Measurements from ENCODE around the gene HSPE1.

DNA sequence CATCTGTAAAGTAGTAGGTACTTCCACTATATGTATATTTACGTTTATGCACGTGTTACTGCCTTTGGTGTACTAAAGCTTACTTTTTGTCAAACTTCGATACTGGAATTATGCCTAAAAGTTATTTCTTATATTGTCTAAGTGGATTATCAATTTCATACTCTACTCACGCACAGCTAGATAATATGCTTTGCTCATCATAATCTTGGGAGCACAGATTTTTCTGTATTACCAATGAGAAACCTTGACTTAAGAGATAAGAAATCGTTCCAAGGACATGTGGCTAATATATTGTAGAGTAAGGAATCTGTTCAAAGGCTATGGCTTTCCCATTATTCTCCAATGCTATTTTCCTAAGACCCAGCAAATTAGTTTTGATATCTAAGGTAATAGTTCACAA is 6.5 kb downstream of the HSPE1 start:
- TF ChIP-seq, protein P1, sequence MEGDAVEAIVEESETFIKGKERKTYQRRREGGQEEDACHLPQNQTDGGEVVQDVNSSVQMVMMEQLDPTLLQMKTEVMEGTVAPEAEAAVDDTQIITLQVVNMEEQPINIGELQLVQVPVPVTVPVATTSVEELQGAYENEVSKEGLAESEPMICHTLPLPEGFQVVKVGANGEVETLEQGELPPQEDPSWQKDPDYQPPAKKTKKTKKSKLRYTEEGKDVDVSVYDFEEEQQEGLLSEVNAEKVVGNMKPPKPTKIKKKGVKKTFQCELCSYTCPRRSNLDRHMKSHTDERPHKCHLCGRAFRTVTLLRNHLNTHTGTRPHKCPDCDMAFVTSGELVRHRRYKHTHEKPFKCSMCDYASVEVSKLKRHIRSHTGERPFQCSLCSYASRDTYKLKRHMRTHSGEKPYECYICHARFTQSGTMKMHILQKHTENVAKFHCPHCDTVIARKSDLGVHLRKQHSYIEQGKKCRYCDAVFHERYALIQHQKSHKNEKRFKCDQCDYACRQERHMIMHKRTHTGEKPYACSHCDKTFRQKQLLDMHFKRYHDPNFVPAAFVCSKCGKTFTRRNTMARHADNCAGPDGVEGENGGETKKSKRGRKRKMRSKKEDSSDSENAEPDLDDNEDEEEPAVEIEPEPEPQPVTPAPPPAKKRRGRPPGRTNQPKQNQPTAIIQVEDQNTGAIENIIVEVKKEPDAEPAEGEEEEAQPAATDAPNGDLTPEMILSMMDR (IDR thresholded peaks at IDR 0.05), result no peak
- no peak for TF ChIP-seq POLR2A (IDR thresholded peaks at IDR 0.05)
